PC-3 (cell line): ENCODE data around the gene CIB1. TPM values are rescaled to one million over a fixed set of nuclear protein-coding genes. Genes with fewer than 3 reads are reported as not detected.
A peak's percentile ranks its signal among the peaks of the same experiment; 100 is the strongest.

Experiments used
- ATAC-seq: fragments of 200-7000 bp; cut with Tn5 transposase; 2 replicates; pipeline ENCODE4 v1.9.1; 2020; ENCODE audit warnings: mild to moderate bottlenecking, moderate library complexity
- BruUV-seq: library from RNA; stranded (reverse); fragments of 400-500 nt; replicated peaks from 2 replicates; lab custom pipeline; 2021; lab: Mats Ljungman, UMichigan
- CTCF ChIA-PET: fragments of 300-600 bp; sonication (Branson Sonifier 250); formaldehyde crosslinking; loops from one replicate; lab custom pipeline; 2022; ENCODE audit warnings: antibody characterized with exemption; lab: Charles Lee
- POLR2A ChIA-PET: fragments of 300-600 bp; sonication (Branson Sonifier 250); formaldehyde crosslinking; loops from one replicate; lab custom pipeline; 2022; ENCODE audit warnings: antibody characterized with exemption; ENCODE audit not compliant: unreplicated experiment; lab: Charles Lee
- DNase-seq: peaks from one replicate; pipeline ENCODE4 v3.0.0-alpha.2; 2015
- H2AFZ ChIP-seq: fragments of 300-600 bp; sonication (generic); 2 replicates; pipeline ENCODE4 v1.6.0; 2016; ENCODE audit warnings: antibody characterized with exemption, low read length
- H3F3A ChIP-seq: fragments of 300-600 bp; sonication (generic); one replicate; pipeline ENCODE4 v1.6.0; 2017; ENCODE audit warnings: antibody characterized with exemption, low read length, control low read depth, mild to moderate bottlenecking; ENCODE audit not compliant: unreplicated experiment
- H3K27ac ChIP-seq: fragments of 300-600 bp; sonication (generic); 2 replicates; pipeline ENCODE4 v1.5.1; 2016; ENCODE audit warnings: mild to moderate bottlenecking, low read length
- H3K27me3 ChIP-seq: fragments of 300-600 bp; sonication (generic); 2 replicates; pipeline ENCODE4 v1.6.1; 2016; ENCODE audit warnings: low read length, mixed read lengths
- H3K36me3 ChIP-seq: fragments of 300-600 bp; sonication (generic); 2 replicates; pipeline ENCODE4 v1.6.1; 2016; ENCODE audit warnings: low read depth, mixed run types, low read length, mixed read lengths
- H3K4me1 ChIP-seq: fragments of 300-600 bp; sonication (generic); 2 replicates; pipeline ENCODE4 v1.5.1; 2016; ENCODE audit warnings: low read length; ENCODE audit not compliant: insufficient read depth
- H3K4me2 ChIP-seq: fragments of 300-600 bp; sonication (generic); 2 replicates; pipeline ENCODE4 v1.6.0; 2016; ENCODE audit warnings: low read length
- H3K4me3 ChIP-seq: fragments of 300-600 bp; sonication (generic); 2 replicates; pipeline ENCODE4 v1.5.1; 2016; ENCODE audit warnings: mild to moderate bottlenecking, low read length, mixed read lengths
- H3K79me2 ChIP-seq: fragments of 300-600 bp; sonication (generic); 2 replicates; pipeline ENCODE4 v1.6.1; 2017; ENCODE audit warnings: low read length, mixed read lengths
- H3K9ac ChIP-seq: fragments of 300-600 bp; sonication (generic); 2 replicates; pipeline ENCODE4 v1.6.0; 2016; ENCODE audit warnings: mild to moderate bottlenecking, low read length
- H3K9me2 ChIP-seq: fragments of 300-600 bp; sonication (generic); replicated peaks from 2 replicates; pipeline ENCODE4 v1.6.1; 2016; ENCODE audit warnings: mixed run types, low read length, mixed read lengths
- H3K9me3 ChIP-seq: fragments of 300-600 bp; sonication (generic); 2 replicates; pipeline ENCODE4 v1.6.1; 2016; ENCODE audit warnings: low read length, mixed read lengths
- H4K20me1 ChIP-seq: fragments of 300-600 bp; sonication (generic); 2 replicates; pipeline ENCODE4 v1.6.1; 2016; ENCODE audit warnings: low read length, mixed read lengths
- CTCF ChIP-seq: fragments of 300-600 bp; sonication (generic); conservative IDR thresholded peaks from 2 replicates; pipeline ENCODE4 v1.5.1; 2017; ENCODE audit warnings: antibody characterized with exemption, low read depth, mild to moderate bottlenecking, low read length
- EZH2 ChIP-seq: fragments of 300-600 bp; sonication (generic); IDR thresholded peaks from one replicate; pipeline ENCODE4 v1.6.1; 2017; ENCODE audit warnings: antibody characterized with exemption, mild to moderate bottlenecking, low read length; ENCODE audit not compliant: unreplicated experiment
- EZH2phosphoT487 ChIP-seq: fragments of 300-600 bp; sonication (generic); IDR thresholded peaks from 2 replicates; pipeline ENCODE4 v1.6.1; 2018; ENCODE audit warnings: mild to moderate bottlenecking, antibody characterized with exemption, low read length, borderline replicate concordance
- intact Hi-C: fragments of 100-400 bp; cut with micrococcal nuclease; formaldehyde crosslinking; loops from 2 replicates; pipeline ENCODE4 v1.9.0; 2023
- total RNA-seq: library from RNA; depleted of rRNA; stranded (reverse); fragments of >200 nt; gene quantifications from 2 replicates; pipeline ENCODE4 v1.2.3, GENCODE V29; 2014

CIB1 gene
- total RNA-seq, 1 experiment from 2014 or later: 83.7 TPM

GRCh38 chr15:90211009-90211408, 22.7 kb downstream of the CIB1 start:
- no TSS peak for BruUV-seq
- POLR2A ChIA-PET: interaction anchor here (1.1 kb wide), 1 partner anchor 23 kb away, joined by 5 read pairs; the partner anchor contains the start of genes CIB1 and GDPGP1
- intact Hi-C loops: no loop called here

GRCh38 chr15:90210593-90210992, 23.1 kb downstream of the CIB1 start:
- intact Hi-C loops: no loop called here

More at GRCh38 chr15:90211009-90211408, 22.7 kb downstream of the CIB1 start:
- Histone ChIP-seq H2AFZ (no peak overlapping the region), H3K27me3 (no peaks in the 10 kb centered on the region), H3K4me3 (peak overlapping the region; percentile 24; the same call in 1 of the 2 replicates), H4K20me1 (peaks cover 7% of the 10 kb centered on the region; the same call in 1 of the 2 replicates), H3K36me3 (peaks cover 47% of the 10 kb centered on the region), H3K9ac (peak overlapping the region; percentile 96), H3K4me2 (peak overlapping the region; percentile 62), H3K9me3 (no peaks in the 10 kb centered on the region), H3K27ac (peak overlapping the region; percentile 98), H3K79me2 (peaks cover 92% of the 10 kb centered on the region), H3F3A (peaks cover 7% of the 10 kb centered on the region), H3K9me2 (no peaks in the 10 kb centered on the region), H3K4me1 (peaks cover 51% of the 10 kb centered on the region)
- TF ChIP-seq CTCF (no peak), EZH2phosphoT487 (no peak), EZH2 (no peak)
- no peak; the same call in none of the 2 replicates for ATAC-seq
- CTCF ChIA-PET: interaction anchor here (1.1 kb wide), 1 partner anchor 10 kb away, joined by 4 read pairs; no protein-coding TSS in a partner anchor
- DNase-seq: no peak

More at GRCh38 chr15:90210593-90210992, 23.1 kb downstream of the CIB1 start:
- Histone ChIP-seq H4K20me1 (peaks cover 11% of the 10 kb centered on the region; the same call in 1 of the 2 replicates), H3K4me3 (no peak overlapping the region), H3K9me2 (no peaks in the 10 kb centered on the region), H3K36me3 (peaks cover 51% of the 10 kb centered on the region), H3K79me2 (peaks cover 92% of the 10 kb centered on the region), H3K27ac (peak overlapping the region; percentile 98), H3K9me3 (no peaks in the 10 kb centered on the region), H2AFZ (no peak overlapping the region), H3K4me2 (peak overlapping the region; percentile 62; the same call in 1 of the 2 replicates), H3K9ac (peak overlapping the region; percentile 96), H3K27me3 (no peaks in the 10 kb centered on the region), H3K4me1 (peaks cover 51% of the 10 kb centered on the region), H3F3A (peaks cover 7% of the 10 kb centered on the region)
- no peak for ATAC-seq
- ChIA-PET POLR2A (interaction anchor here (0.6 to 1.1 kb wide), 2 partner anchors 23 to 67 kb away, joined by 5 to 19 read pairs; partner anchors contain the start of genes CIB1 and GDPGP1), CTCF (no interaction called here)
- no peak for DNase-seq
- TF ChIP-seq EZH2phosphoT487 (no peak), EZH2 (no peak), CTCF (no peak)
- BruUV-seq: no TSS peak
